SK-N-SH (cell line): ENCODE measurements around the gene SDR39U1. TPM values are rescaled to one million over a fixed set of nuclear protein-coding genes. Genes with fewer than 3 reads are reported as not detected.

ENCODE experiments used
- CTCF ChIA-PET: fragments of 300-600, 350-600 bp; formaldehyde crosslinking; extraction: SDS; loops from one replicate; lab custom pipeline; 2021; lab: Yijun Ruan, JAX
- POLR2A ChIA-PET: fragments of 350-600 bp; sonication (Branson Sonifier 250); formaldehyde crosslinking; extraction: SDS; loops from one replicate; lab custom pipeline; 2020; ENCODE audit warnings: antibody characterized with exemption, inconsistent platforms; lab: Yijun Ruan, JAX
- DNase-seq: peaks from one replicate; pipeline ENCODE4 v3.0.0; 2012
- H2AFZ ChIP-seq: fragments of 200-600 bp; sonication (generic); 2 replicates; pipeline ENCODE4 v1.8.1; 2016; ENCODE audit warnings: antibody characterized with exemption, mild to moderate bottlenecking, low read depth
- H3F3A ChIP-seq: fragments of 200-600 bp; sonication (generic); replicated peaks from 2 replicates; pipeline ENCODE3; 2016; ENCODE audit warnings: antibody characterized with exemption, mild to moderate bottlenecking; ENCODE audit not compliant: insufficient read depth
- H3K27ac ChIP-seq, 2 experiments: fragments of 200-500 bp in 1 of 2; fragments of 200-600 bp in 1 of 2; sonication (Bioruptor generic) in 1 of 2; sonication (generic), shearing (Covaris generic) in 1 of 2; 2 replicates each; pipeline versions ENCODE4 v1.5.1 to v1.6.1; 2014 to 2016; ENCODE audit warnings: low read depth in 2 of 2, inconsistent platforms in 1 of 2, low read length in 1 of 2, mild to moderate bottlenecking in 1 of 2, mixed read lengths in 1 of 2
- H3K27me3 ChIP-seq: fragments of 200-600 bp; sonication (generic), shearing (Covaris generic); 2 replicates; pipeline ENCODE4 v1.6.1; 2016; ENCODE audit warnings: mixed run types; ENCODE audit not compliant: insufficient read depth
- H3K36me3 ChIP-seq, 2 experiments: fragments of 200-500 bp in 1 of 2; fragments of 200-600 bp in 1 of 2; sonication (Bioruptor generic) in 1 of 2; sonication (generic) in 1 of 2; replicated peaks in 1 of 2; 2 replicates each; pipeline versions ENCODE3 to v1.5.1; 2014 to 2016; ENCODE audit warnings: low read length in 1 of 2, mild to moderate bottlenecking in 1 of 2; ENCODE audit not compliant: insufficient read depth in 2 of 2, control insufficient read depth in 1 of 2
- H3K4me1 ChIP-seq, 2 experiments: fragments of 200-500 bp in 1 of 2; fragments of 200-600 bp in 1 of 2; sonication (Bioruptor generic) in 1 of 2; sonication (generic), shearing (Covaris generic) in 1 of 2; 2 replicates each; pipeline versions ENCODE4 v1.5.1 to v1.6.1; 2014 to 2016; ENCODE audit warnings: low read depth in 1 of 2, low read length in 1 of 2, mixed run types in 1 of 2; ENCODE audit not compliant: insufficient read depth in 2 of 2, control insufficient read depth in 1 of 2
- H3K4me2 ChIP-seq: fragments of 200-600 bp; sonication (generic), shearing (Covaris generic); 2 replicates; pipeline ENCODE4 v1.6.1; 2017; ENCODE audit warnings: mixed run types
- H3K4me3 ChIP-seq, 2 experiments: fragments of 200-500 bp in 1 of 2; fragments of 200-600 bp in 1 of 2; sonication (Bioruptor generic) in 1 of 2; sonication (generic), shearing (Covaris generic) in 1 of 2; 2 replicates each; pipeline versions ENCODE4 v1.5.1 to v1.8.1; 2014 to 2016; ENCODE audit warnings: low read depth in 2 of 2, inconsistent platforms in 1 of 2, low read length in 1 of 2, mild to moderate bottlenecking in 1 of 2, mixed read lengths in 1 of 2, moderate library complexity in 1 of 2
- H3K79me2 ChIP-seq: fragments of 200-600 bp; sonication (generic); 2 replicates; pipeline ENCODE4 v1.8.1; 2017; ENCODE audit warnings: mild to moderate bottlenecking; ENCODE audit not compliant: insufficient read depth
- H3K9ac ChIP-seq: fragments of 200-600 bp; sonication (generic); 2 replicates; pipeline ENCODE4 v1.6.1; 2017; ENCODE audit warnings: mixed run types
- H3K9me2 ChIP-seq: fragments of 200-600 bp; sonication (generic); 2 replicates; pipeline ENCODE4 v1.6.1; 2017; ENCODE audit warnings: mixed run types
- H3K9me3 ChIP-seq: fragments of 200-600 bp; sonication (generic); 2 replicates; pipeline ENCODE4 v1.6.1; 2017; ENCODE audit warnings: mixed run types, mild to moderate bottlenecking, moderate library complexity
- H4K20me1 ChIP-seq: fragments of 200-600 bp; sonication (generic); 2 replicates; pipeline ENCODE4 v1.6.1; 2017; ENCODE audit warnings: mild to moderate bottlenecking, mixed run types; ENCODE audit not compliant: insufficient read depth
- EP300 ChIP-seq, 2 experiments: IDR thresholded peaks; 2 replicates each; pipeline versions ENCODE4 v1.4.0 to v1.6.1; 2012; ENCODE audit warnings: borderline replicate concordance in 1 of 2, low read depth in 1 of 2, low read length in 1 of 2
- FOSL2 ChIP-seq: IDR thresholded peaks from 2 replicates; pipeline ENCODE4 v1.4.0; 2012; ENCODE audit warnings: low read depth, mild to moderate bottlenecking, moderate library complexity, borderline replicate concordance
- FOXJ3 ChIP-seq: sonication (generic); formaldehyde crosslinking; IDR thresholded peaks from 2 replicates; pipeline ENCODE4 v1.5.1; 2020; ENCODE audit warnings: mild to moderate bottlenecking, missing genetic modification reagents
- FOXM1 ChIP-seq: IDR thresholded peaks from 2 replicates; pipeline ENCODE4 v1.4.0; 2012; ENCODE audit warnings: low read depth, mild to moderate bottlenecking
- JUND ChIP-seq: IDR thresholded peaks from 2 replicates; pipeline ENCODE4 v1.4.0; 2012
- MEF2A ChIP-seq: IDR thresholded peaks from 2 replicates; pipeline ENCODE4 v1.4.0; 2012; ENCODE audit warnings: low read depth, borderline replicate concordance
- NFIC ChIP-seq: IDR thresholded peaks from 2 replicates; pipeline ENCODE4 v1.4.0; 2012; ENCODE audit warnings: borderline replicate concordance
- RAD21 ChIP-seq: IDR thresholded peaks from 2 replicates; pipeline ENCODE4 v1.6.1; 2012; ENCODE audit warnings: mild to moderate bottlenecking, low read length
- SMC3 ChIP-seq: IDR thresholded peaks from 2 replicates; pipeline ENCODE4 v1.6.1; 2012; ENCODE audit warnings: low read depth, low read length, improper control_type of control experiment
- YY1 ChIP-seq: IDR thresholded peaks from 2 replicates; pipeline ENCODE4 v1.4.0; 2012; ENCODE audit warnings: low read depth, mild to moderate bottlenecking
- WGBS: methylation state at CpG from one replicate; pipeline ENCODE4 v1.1.6; 2017; ENCODE audit warnings: low lambda C conversion rate; 5-methylcytosine and 5-hydroxymethylcytosine counted together
- polyA plus RNA-seq, 3 experiments: library from polyadenylated mRNA; depleted of rRNA; stranded (reverse); fragments of >200 nt; gene quantifications; 2 replicates each; pipeline ENCODE4 v1.2.3, GENCODE V29; 2012
- TF ChIP-seq, protein P1 (sequence below): fragments of 150-350 bp; IDR thresholded peaks from 2 replicates; pipeline ENCODE4 v1.6.1; 2017; ENCODE audit warnings: antibody characterized with exemption, low read length, low read depth, borderline replicate concordance
- TF ChIP-seq, protein P2 (sequence below): IDR thresholded peaks from 2 replicates; pipeline ENCODE4; 2012
- TF ChIP-seq, protein P3 (sequence below): fragments of 150-350 bp; IDR thresholded peaks from 2 replicates; pipeline ENCODE4 v1.6.1; 2016; ENCODE audit warnings: mild to moderate bottlenecking, low read depth, low read length
- TF ChIP-seq, protein P4 (sequence below): IDR thresholded peaks from 2 replicates; pipeline ENCODE4 v1.4.0; 2012; ENCODE audit warnings: low read depth
- TF ChIP-seq, protein P5 (sequence below): IDR thresholded peaks from 2 replicates; pipeline ENCODE4 v1.4.0; 2012; ENCODE audit warnings: low read depth, borderline replicate concordance

The SDR39U1 gene
- polyA plus RNA-seq, 1 of the 3 experiments (the other 2 are of a cell fraction), result 81.8 TPM

DNA sequence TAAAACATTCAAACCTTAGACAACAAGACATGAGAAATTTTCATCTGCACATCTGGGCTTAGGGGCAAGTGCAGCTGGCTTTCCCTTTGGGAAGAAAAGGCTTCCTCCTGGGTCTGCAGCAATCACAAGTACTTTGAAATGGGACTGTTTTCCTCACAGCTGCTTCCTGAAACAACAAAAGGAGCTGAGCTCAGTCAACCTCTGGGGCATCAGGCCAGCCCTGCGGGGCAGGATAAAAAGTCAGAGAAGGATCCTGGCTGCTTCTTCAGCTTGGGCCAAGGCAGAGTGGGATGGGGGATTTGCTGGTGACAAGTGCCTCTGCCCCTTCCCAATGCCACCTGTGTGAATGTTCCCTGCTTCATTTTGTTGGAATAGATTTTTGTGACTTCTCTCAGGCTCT is 16.2 kb upstream of the SDR39U1 start:
- POLR2A ChIA-PET, result no interaction called here
- Histone ChIP-seq H3K4me2 (no peak overlapping the region), H3K36me3 (peaks cover 0 to 9% of the 10 kb centered on the region in 2 experiments), H2AFZ (no peak overlapping the region), H3K79me2 (no peaks in the 10 kb centered on the region), H3F3A (no peaks in the 10 kb centered on the region)
- TF ChIP-seq JUND, result no peak
- TF ChIP-seq SMC3, result no peak
- TF ChIP-seq, protein P1, sequence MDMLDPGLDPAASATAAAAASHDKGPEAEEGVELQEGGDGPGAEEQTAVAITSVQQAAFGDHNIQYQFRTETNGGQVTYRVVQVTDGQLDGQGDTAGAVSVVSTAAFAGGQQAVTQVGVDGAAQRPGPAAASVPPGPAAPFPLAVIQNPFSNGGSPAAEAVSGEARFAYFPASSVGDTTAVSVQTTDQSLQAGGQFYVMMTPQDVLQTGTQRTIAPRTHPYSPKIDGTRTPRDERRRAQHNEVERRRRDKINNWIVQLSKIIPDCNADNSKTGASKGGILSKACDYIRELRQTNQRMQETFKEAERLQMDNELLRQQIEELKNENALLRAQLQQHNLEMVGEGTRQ, result no peak
- TF ChIP-seq FOXM1, result no peak
- no peak for TF ChIP-seq MEF2A
- TF ChIP-seq EP300 (IDR thresholded peaks at IDR 0.05; ENCODE audit: borderline replicate concordance in 1 of 2, low read depth in 1 of 2, low read length in 1 of 2), result no peak
- TF ChIP-seq, protein P2, sequence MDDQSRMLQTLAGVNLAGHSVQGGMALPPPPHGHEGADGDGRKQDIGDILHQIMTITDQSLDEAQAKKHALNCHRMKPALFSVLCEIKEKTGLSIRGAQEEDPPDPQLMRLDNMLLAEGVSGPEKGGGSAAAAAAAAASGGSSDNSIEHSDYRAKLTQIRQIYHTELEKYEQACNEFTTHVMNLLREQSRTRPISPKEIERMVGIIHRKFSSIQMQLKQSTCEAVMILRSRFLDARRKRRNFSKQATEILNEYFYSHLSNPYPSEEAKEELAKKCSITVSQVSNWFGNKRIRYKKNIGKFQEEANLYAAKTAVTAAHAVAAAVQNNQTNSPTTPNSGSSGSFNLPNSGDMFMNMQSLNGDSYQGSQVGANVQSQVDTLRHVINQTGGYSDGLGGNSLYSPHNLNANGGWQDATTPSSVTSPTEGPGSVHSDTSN, result no peak
- TF ChIP-seq YY1, result no peak
- TF ChIP-seq FOSL2, result no peak
- no peak for TF ChIP-seq NFIC
- TF ChIP-seq RAD21, result no peak
- no peak for TF ChIP-seq FOXJ3 (CRISPR knock-in tag)
- TF ChIP-seq, protein P3, sequence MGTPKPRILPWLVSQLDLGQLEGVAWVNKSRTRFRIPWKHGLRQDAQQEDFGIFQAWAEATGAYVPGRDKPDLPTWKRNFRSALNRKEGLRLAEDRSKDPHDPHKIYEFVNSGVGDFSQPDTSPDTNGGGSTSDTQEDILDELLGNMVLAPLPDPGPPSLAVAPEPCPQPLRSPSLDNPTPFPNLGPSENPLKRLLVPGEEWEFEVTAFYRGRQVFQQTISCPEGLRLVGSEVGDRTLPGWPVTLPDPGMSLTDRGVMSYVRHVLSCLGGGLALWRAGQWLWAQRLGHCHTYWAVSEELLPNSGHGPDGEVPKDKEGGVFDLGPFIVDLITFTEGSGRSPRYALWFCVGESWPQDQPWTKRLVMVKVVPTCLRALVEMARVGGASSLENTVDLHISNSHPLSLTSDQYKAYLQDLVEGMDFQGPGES, result no peak
- TF ChIP-seq, protein P4, sequence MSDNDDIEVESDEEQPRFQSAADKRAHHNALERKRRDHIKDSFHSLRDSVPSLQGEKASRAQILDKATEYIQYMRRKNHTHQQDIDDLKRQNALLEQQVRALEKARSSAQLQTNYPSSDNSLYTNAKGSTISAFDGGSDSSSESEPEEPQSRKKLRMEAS, result no peak
- TF ChIP-seq, protein P5, sequence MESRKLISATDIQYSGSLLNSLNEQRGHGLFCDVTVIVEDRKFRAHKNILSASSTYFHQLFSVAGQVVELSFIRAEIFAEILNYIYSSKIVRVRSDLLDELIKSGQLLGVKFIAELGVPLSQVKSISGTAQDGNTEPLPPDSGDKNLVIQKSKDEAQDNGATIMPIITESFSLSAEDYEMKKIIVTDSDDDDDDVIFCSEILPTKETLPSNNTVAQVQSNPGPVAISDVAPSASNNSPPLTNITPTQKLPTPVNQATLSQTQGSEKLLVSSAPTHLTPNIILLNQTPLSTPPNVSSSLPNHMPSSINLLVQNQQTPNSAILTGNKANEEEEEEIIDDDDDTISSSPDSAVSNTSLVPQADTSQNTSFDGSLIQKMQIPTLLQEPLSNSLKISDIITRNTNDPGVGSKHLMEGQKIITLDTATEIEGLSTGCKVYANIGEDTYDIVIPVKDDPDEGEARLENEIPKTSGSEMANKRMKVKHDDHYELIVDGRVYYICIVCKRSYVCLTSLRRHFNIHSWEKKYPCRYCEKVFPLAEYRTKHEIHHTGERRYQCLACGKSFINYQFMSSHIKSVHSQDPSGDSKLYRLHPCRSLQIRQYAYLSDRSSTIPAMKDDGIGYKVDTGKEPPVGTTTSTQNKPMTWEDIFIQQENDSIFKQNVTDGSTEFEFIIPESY, result no peak
- TF ChIP-seq, all 33 proteins: peak for 0
- CTCF ChIA-PET, result interaction anchor here (1.5 kb wide), 1 partner anchor 23 kb away, joined by 4 read pairs; no protein-coding TSS in a partner anchor
- Histone ChIP-seq H3K9me2 (no peaks in the 10 kb centered on the region), H3K9me3 (peaks cover 4% of the 10 kb centered on the region; the same call in 1 of the 2 replicates), H4K20me1 (no peaks in the 10 kb centered on the region), H3K4me3 (no peak overlapping the region), H3K4me1 (no peaks in the 10 kb centered on the region), H3K27ac (no peak overlapping the region), H3K9ac (no peak overlapping the region), H3K27me3 (no peaks in the 10 kb centered on the region)
- 71% methylated on average over 1 of the region's 1 CpG for WGBS
- no peak for DNase-seq
